GM19468 (cell line): ENCODE data around the gene ECPAS.
"Not testable (repeated sequence)": the region's sequence is repeated elsewhere in the genome, so short reads cannot be mapped to it uniquely, and the experiment has no call there.

Experiments
- ATAC-seq: cut with Tn5 transposase; IDR thresholded peaks from one replicate; pipeline ENCODE4 v1.9.1; 2021; ENCODE audit warnings: mild to moderate bottlenecking, moderate library complexity, moderate number of reproducible peaks; ENCODE audit not compliant: unreplicated experiment; ENCODE audit errors: extremely low read depth

Gene ECPAS, protein sequence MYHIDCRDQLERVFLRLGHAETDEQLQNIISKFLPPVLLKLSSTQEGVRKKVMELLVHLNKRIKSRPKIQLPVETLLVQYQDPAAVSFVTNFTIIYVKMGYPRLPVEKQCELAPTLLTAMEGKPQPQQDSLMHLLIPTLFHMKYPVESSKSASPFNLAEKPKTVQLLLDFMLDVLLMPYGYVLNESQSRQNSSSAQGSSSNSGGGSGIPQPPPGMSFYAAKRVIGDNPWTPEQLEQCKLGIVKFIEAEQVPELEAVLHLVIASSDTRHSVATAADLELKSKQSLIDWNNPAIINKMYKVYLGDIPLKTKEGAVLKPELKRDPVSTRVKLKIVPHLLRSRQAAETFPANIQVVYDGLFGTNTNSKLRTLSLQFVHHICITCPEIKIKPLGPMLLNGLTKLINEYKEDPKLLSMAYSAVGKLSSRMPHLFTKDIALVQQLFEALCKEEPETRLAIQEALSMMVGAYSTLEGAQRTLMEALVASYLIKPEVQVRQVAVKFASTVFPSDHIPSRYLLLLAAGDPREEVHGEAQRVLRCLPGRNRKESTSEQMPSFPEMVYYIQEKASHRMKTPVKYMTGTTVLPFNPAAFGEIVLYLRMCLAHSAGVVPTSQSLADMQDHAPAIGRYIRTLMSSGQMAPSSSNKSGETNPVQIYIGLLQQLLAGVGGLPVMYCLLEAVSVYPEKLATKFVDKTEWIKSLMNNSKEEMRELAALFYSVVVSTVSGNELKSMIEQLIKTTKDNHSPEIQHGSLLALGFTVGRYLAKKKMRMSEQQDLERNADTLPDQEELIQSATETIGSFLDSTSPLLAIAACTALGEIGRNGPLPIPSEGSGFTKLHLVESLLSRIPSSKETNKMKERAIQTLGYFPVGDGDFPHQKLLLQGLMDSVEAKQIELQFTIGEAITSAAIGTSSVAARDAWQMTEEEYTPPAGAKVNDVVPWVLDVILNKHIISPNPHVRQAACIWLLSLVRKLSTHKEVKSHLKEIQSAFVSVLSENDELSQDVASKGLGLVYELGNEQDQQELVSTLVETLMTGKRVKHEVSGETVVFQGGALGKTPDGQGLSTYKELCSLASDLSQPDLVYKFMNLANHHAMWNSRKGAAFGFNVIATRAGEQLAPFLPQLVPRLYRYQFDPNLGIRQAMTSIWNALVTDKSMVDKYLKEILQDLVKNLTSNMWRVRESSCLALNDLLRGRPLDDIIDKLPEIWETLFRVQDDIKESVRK (N-terminal part only)

DNA sequence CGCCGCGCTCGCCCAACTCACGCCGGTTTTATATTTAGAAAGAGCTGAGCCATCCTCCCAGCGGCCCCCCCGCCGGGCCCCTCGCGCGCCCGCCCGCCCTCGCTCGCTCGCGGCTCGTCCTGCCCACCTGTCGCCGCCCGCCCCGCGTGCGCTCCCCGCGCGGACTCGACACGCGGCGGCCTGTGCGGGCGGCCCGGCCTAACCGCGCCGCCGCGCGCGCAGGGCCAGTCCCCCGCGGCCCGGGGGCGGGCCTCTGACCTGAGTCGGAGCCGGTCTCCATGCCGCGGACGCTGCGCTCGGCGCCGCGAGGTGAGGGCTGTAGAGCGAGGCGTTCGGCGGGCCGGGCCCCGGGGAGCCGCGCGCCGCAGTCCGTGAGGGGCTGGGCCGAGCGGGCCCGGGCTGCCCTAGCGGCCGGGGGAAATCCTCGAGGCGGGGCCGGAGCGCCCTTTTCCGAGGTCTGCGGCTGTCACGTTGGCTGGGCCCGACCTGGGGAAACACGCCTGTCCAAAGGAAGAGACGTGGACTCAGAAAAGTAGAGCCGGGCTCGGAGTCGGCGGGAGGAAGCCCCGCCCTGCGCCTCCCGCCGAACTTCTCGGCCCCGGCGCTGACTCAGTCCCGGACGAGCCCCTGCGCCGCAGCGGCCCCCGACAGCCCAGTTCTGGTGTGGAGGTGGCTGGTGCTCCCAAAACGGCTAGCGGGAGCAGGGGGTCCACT is at the start of gene ECPAS:
Gene ECPAS (minus strand): TSS at position 526 of the 714 bp plus-strand sequence. CDS start 11,465 bp downstream, outside the sequence.
- ATAC-seq, result peak; percentile 34

DNA sequence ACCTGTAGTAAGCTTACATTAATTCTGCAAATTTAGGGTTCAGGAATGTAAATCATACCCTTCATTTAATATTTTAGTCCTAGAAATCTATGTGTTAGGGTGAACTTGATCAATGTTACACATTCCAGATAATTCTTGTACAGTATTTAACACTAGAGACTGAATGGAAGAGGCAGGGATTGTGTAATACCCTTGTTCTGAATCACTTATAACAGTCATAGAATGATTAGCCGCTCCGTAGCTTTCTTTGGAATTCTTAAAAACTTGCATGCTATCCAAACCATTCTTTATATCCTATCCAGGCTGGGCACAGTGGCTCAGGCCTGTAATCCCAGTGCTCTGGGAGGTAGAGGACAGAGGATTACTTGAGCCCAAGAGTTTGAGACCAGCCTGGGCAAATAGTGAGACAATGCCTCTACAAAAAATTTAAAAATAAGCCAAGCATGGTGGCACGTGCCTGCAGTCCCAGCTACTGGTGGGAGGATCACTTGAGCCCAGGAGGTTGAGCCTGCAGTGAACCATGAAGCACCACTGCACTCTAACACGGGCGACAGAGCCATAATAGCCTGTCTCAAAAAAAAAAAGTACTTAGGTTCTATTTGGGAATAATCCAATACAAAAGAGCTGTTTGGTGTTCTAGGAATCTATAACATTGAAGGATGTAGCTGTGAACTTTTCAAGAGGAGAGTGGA is 49.1 kb upstream of the ECPAS start:
- no peak for ATAC-seq

GRCh38 chr9:111531716-111532115 is 47.5 kb upstream of the ECPAS start:
- no peak for ATAC-seq

DNA sequence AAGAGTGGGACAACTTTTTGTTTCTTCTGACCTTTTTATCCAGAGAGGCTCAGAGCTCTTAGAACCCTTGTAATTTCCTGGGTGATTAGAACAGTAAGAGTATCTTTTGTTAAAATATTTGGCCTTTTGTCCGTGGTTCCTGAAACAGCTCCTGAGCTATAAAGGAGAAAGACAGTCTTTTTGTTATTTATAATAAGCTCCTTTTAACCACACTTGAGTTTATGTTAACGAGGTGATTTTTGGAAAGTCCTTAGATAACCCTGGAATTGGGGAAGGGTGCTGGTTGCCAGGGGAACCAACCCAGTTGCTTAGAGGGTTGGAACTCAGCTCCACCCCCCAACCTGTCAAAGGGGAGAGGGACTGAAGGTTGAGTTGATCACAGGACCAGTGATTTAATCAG is 45.6 kb upstream of the ECPAS start:
- ATAC-seq, result no peak

- no peak for ATAC-seq
Measured at GRCh38 chr9:111527347-111527746, 43.2 kb upstream of the ECPAS start.

GRCh38 chr9:111525056-111525977 is 41.1 kb upstream of the ECPAS start, which contains the start of gene ZNF483:
ZNF483 (plus strand) TSS chr9:111525179; CDS start chr9:111527396, 2,217 bp downstream.
- no peak for ATAC-seq

GRCh38 chr9:111524731-111525055 is 40.5 kb upstream of the ECPAS start:
- no peak for ATAC-seq

DNA sequence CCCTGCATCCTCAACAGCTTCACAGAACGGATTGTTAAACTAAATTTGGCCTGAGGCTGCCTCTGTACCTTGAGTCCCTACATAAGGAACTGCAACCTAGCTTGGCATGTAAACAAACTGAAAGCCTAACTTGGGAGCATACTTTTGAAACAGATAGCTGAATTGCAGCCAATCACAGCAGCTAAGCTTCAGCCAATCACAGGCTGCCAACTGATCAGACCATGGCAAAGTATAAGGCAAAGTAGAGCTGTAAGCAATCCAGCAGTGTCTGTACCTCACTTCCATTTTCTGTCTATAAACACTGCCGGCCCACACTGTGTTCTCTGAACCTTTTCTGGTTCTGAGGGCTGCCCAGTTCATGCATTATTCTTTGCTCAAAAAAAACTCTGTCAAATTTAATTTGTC is 31.9 kb upstream of the ECPAS start:
- ATAC-seq, result no peak

DNA sequence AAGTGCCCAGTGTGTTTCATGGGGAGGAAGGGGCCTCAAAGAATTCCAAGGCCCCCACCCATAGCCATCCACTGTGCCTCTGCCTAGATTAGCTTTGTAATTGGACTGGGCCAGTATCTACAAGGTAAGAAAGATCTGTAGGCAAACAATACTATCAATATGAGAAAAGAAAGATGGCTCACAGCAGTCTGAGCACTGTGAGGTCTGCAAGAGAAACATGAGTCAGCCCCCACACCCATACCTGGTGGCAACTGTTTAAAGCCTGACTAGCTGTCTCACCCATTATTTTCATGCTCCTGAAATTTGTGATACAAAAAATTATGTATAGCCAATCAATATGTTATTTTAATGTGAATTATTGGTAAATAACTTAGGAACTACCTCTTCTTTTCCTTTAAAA is 30.8 kb upstream of the ECPAS start:
- ATAC-seq, result no peak

DNA sequence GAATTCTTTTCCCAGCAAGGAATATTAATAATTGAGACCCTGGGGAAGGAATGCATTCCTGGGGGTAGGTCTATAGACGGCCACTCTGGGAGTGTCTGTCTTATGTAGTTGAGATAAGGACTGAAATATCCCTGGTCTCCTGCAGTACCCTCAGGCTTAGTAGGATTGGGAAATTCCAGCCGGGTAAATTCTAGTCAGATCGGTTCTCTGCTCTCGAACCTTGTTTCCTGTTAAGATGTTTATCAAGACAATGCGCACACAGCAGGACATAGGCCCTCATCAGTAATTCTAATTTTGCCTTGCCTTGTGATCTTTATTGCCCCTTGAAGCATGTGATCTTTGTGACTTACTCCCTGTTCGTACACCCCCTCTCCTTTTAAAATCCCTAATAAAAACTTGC is 27.4 kb upstream of the ECPAS start:
- not testable (repeated sequence) for ATAC-seq

- no peak for ATAC-seq
Measured at GRCh38 chr9:111502506-111502905, 18.3 kb upstream of the ECPAS start.

DNA sequence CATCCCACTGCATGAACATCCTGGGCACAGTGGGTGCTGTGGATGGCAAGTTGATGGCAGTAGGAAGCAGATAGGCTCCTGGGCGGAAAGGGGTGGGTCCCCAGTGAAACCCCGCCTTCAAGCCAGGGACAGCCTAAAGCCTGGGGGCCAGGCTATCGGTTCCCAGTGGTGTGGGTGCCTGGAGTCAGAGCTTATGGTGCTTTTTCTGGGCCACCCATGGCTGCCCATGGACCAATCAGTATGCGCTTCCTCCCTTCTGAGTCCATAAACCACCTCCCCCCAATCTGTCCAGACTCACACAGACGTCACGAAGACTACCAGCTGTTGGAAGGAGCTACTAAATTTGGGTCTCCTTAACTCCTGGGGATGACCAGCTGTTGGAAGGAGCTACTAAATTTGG is 17.5 kb upstream of the ECPAS start:
- no peak for ATAC-seq

GRCh38 chr9:111501005-111501562 is 16.9 kb upstream of the ECPAS start:
- ATAC-seq, result no peak

- not testable (repeated sequence) for ATAC-seq
Measured at GRCh38 chr9:111497196-111497595, 13.0 kb upstream of the ECPAS start.

- ATAC-seq, result no peak
Measured at GRCh38 chr9:111484572-111484894, 350 bp upstream of the ECPAS start.

- ATAC-seq, result peak; percentile 17
Measured at GRCh38 chr9:111483439-111483857, 735 bp downstream of the ECPAS start.

- ATAC-seq, result peak; percentile 41
Measured at GRCh38 chr9:111482694-111483438, 1.3 kb downstream of the ECPAS start.
